GM19043 (cell line): ENCODE measurements around the gene IFNA10.
A peak's percentile ranks its signal among the peaks of the same experiment; 100 is the strongest.
"Not testable (repeated sequence)": the region's sequence is repeated elsewhere in the genome, so short reads cannot be mapped to it uniquely, and the experiment has no call there.

Experiments used
- ATAC-seq: cut with Tn5 transposase; IDR thresholded peaks from one replicate; pipeline ENCODE4 v1.9.1; 2021; ENCODE audit warnings: low read depth; ENCODE audit not compliant: unreplicated experiment

The IFNA10 gene

GRCh38 chr9:21207043-21207442 is at the start of gene IFNA10:
Gene IFNA10, minus strand, starts transcription at chr9:21207143. Its CDS starts 46 bp downstream, at chr9:21207097.
- not testable (repeated sequence) for ATAC-seq

GRCh38 chr9:21255538-21256212 is 48.7 kb upstream of the IFNA10 start:
- ATAC-seq, result no peak

- ATAC-seq, result peak; percentile 81
Observed at GRCh38 chr9:21252721-21253547, 46.0 kb upstream of the IFNA10 start.

GRCh38 chr9:21251638-21252037 is 44.7 kb upstream of the IFNA10 start:
- no peak for ATAC-seq

- no peak for ATAC-seq
Observed at GRCh38 chr9:21251190-21251589, 44.2 kb upstream of the IFNA10 start.

- no peak for ATAC-seq
Observed at GRCh38 chr9:21244836-21245235, 37.9 kb upstream of the IFNA10 start.

GRCh38 chr9:21239911-21240310 is 33.0 kb upstream of the IFNA10 start, which contains the start of gene IFNA14:
Gene IFNA14, minus strand, starts transcription at chr9:21240005. Its CDS starts 70 bp downstream, at chr9:21239935.
- no peak for ATAC-seq

- not testable (repeated sequence) for ATAC-seq
Observed at GRCh38 chr9:21236360-21236714, 29.4 kb upstream of the IFNA10 start.

GRCh38 chr9:21235468-21236359 is 28.8 kb upstream of the IFNA10 start:
- peak; percentile 76 for ATAC-seq

- ATAC-seq, result no peak
Observed at GRCh38 chr9:21234153-21234687, 27.3 kb upstream of the IFNA10 start.

GRCh38 chr9:21233258-21233657 is 26.3 kb upstream of the IFNA10 start:
- no peak for ATAC-seq

- no peak for ATAC-seq
Observed at GRCh38 chr9:21228122-21228521, 21.2 kb upstream of the IFNA10 start, which contains the start of gene IFNA17. Gene IFNA17, minus strand, starts transcription at chr9:21228222. Its CDS starts 49 bp downstream, at chr9:21228173.

- not testable (repeated sequence) for ATAC-seq
Observed at GRCh38 chr9:21217211-21217610, 10.3 kb upstream of the IFNA10 start, which contains the start of gene IFNA16. Gene IFNA16, minus strand, starts transcription at chr9:21217311. Its CDS starts 6 bp downstream, at chr9:21217305.

- ATAC-seq, result peak; percentile 70
Observed at GRCh38 chr9:21213411-21214326, 6.7 kb upstream of the IFNA10 start.

- not testable (repeated sequence) for ATAC-seq
Observed at GRCh38 chr9:21212160-21212559, 5.2 kb upstream of the IFNA10 start.

GRCh38 chr9:21210782-21211181 is 3.8 kb upstream of the IFNA10 start:
- ATAC-seq, result not testable (repeated sequence)

GRCh38 chr9:21210311-21210710 is 3.4 kb upstream of the IFNA10 start:
- ATAC-seq, result no peak

- no peak for ATAC-seq
Observed at GRCh38 chr9:21205204-21205603, 1.7 kb downstream of the IFNA10 start.

- ATAC-seq, result not testable (repeated sequence)
Observed at GRCh38 chr9:21202105-21202504, 4.8 kb downstream of the IFNA10 start, which contains the start of gene IFNA7. Gene IFNA7, minus strand, starts transcription at chr9:21202205. Its CDS starts 40 bp downstream, at chr9:21202165.
